ENCODE data around the gene TFEC.

DNA sequence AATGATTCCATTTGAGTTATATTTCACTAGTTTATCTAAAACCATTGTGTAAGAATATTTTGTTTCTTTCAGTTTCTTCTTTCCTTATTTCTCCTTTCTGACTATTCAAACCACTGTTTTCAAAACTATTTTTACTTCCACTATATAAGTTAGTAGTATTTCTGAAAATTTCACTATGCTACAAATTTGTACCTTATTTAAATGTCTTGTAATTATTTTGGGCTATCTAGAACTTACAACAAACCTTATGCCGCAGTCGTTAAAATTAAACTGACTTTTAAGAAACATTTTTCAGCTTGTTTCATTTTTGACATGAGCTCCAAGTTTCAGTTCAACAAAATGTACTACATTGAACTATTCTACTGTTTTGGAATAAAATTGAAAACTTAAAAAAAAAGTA is 1.8 kb downstream of the TFEC start:
- TF ChIP-seq FOXM1 (IDR thresholded peaks at IDR 0.05; ENCODE audit: borderline replicate concordance, low read depth) (no peak), TCF12 (IDR thresholded peaks at IDR 0.05; ENCODE audit: low read depth) (no peak), NFIC (IDR thresholded peaks at IDR 0.05) (no peak), REST (IDR thresholded peaks at IDR 0.05; ENCODE audit: low read depth) (no peak), CREB1 (IDR thresholded peaks at IDR 0.05; ENCODE audit: low read depth) (no peak), RAD21 (IDR thresholded peaks at IDR 0.05; ENCODE audit: low read depth) (no peak), EP300 (IDR thresholded peaks at IDR 0.05; ENCODE audit: borderline replicate concordance) (no peak), YY1 (IDR thresholded peaks at IDR 0.05; ENCODE audit: low read depth) (no peak), EGR1 (IDR thresholded peaks at IDR 0.05) (no peak), CEBPB (IDR thresholded peaks at IDR 0.05) (no peak), TEAD4 (IDR thresholded peaks at IDR 0.05) (no peak), ZBTB7A (IDR thresholded peaks at IDR 0.05; ENCODE audit: low read depth) (no peak)
- TF ChIP-seq, protein P1, sequence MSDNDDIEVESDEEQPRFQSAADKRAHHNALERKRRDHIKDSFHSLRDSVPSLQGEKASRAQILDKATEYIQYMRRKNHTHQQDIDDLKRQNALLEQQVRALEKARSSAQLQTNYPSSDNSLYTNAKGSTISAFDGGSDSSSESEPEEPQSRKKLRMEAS (IDR thresholded peaks at IDR 0.05) = no peak
- TF ChIP-seq, protein P2, sequence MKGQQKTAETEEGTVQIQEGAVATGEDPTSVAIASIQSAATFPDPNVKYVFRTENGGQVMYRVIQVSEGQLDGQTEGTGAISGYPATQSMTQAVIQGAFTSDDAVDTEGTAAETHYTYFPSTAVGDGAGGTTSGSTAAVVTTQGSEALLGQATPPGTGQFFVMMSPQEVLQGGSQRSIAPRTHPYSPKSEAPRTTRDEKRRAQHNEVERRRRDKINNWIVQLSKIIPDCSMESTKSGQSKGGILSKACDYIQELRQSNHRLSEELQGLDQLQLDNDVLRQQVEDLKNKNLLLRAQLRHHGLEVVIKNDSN (IDR thresholded peaks at IDR 0.05) = no peak

Data from Ishikawa (cell line).